Measurements from ENCODE around the gene GPR39.

- TF ChIP-seq ZFP30 (CRISPR knock-in tag; IDR thresholded peaks at IDR 0.05) = no peak
- no peak for TF ChIP-seq GLIS3 (CRISPR knock-in tag; IDR thresholded peaks at IDR 0.05)
- TF ChIP-seq PPARA (CRISPR knock-in tag; IDR thresholded peaks at IDR 0.05; ENCODE audit: borderline replicate concordance) = no peak
- no peak for TF ChIP-seq CSRNP3 (CRISPR knock-in tag; IDR thresholded peaks at IDR 0.05)
- no peak for TF ChIP-seq ZNF565 (CRISPR knock-in tag; conservative IDR thresholded peaks at IDR 0.05; ENCODE audit: low read depth)
- TF ChIP-seq PATZ1 (CRISPR knock-in tag; IDR thresholded peaks at IDR 0.05; ENCODE audit: borderline replicate concordance) = no peak
- no peak for TF ChIP-seq SNAI2 (CRISPR knock-in tag; IDR thresholded peaks at IDR 0.05)
- TF ChIP-seq, protein P1, sequence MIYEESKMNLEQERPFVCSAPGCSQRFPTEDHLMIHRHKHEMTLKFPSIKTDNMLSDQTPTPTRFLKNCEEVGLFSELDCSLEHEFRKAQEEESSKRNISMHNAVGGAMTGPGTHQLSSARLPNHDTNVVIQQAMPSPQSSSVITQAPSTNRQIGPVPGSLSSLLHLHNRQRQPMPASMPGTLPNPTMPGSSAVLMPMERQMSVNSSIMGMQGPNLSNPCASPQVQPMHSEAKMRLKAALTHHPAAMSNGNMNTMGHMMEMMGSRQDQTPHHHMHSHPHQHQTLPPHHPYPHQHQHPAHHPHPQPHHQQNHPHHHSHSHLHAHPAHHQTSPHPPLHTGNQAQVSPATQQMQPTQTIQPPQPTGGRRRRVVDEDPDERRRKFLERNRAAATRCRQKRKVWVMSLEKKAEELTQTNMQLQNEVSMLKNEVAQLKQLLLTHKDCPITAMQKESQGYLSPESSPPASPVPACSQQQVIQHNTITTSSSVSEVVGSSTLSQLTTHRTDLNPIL (CRISPR knock-in tag; IDR thresholded peaks at IDR 0.05; ENCODE audit: low read depth) = no peak
- no peak for TF ChIP-seq BACH2 (CRISPR knock-in tag; IDR thresholded peaks at IDR 0.05; ENCODE audit: borderline replicate concordance)
- no peak for TF ChIP-seq RARB (CRISPR knock-in tag; IDR thresholded peaks at IDR 0.05)
- no peak for TF ChIP-seq ZC3H10 (CRISPR knock-in tag; IDR thresholded peaks at IDR 0.05)
- TF ChIP-seq ARNTL (CRISPR knock-in tag; IDR thresholded peaks at IDR 0.05; ENCODE audit: borderline replicate concordance, low read depth) = no peak
- no peak for TF ChIP-seq ZFP3 (CRISPR knock-in tag; IDR thresholded peaks at IDR 0.05)
Measured at GRCh38 chr2:132597166-132597565, 180.6 kb downstream of the GPR39 start.
